Stimulated activated CD8-positive, alpha-beta memory T cell treated with anti-CD3 and anti-CD28 coated beads, Interleukin-4, amount 100 ng/mL, for 48 hours (primary cell): ENCODE measurements around the gene ILK.

Experiments used
- DNase-seq: peaks from one replicate; pipeline ENCODE4 v3.0.0-alpha.2; 2020

Gene ILK

GRCh38 chr11:6622261-6623171 lies 18.9 kb downstream of the ILK start:
- no peak for DNase-seq

- no peak for DNase-seq
These were observed 20.1 kb downstream of the ILK start for GRCh38 chr11:6623391-6624363.

GRCh38 chr11:6625156-6625831 lies 21.7 kb downstream of the ILK start:
- DNase-seq = no peak

GRCh38 chr11:6625832-6626420 lies 22.4 kb downstream of the ILK start:
- no peak for DNase-seq

- DNase-seq = no peak
These were observed 23.6 kb downstream of the ILK start for GRCh38 chr11:6626971-6627761.

GRCh38 chr11:6627762-6628241 lies 24.2 kb downstream of the ILK start:
- DNase-seq = no peak

- no peak for DNase-seq
These were observed 25.0 kb downstream of the ILK start for GRCh38 chr11:6628526-6628925.

GRCh38 chr11:6629573-6629891 lies 26.0 kb downstream of the ILK start:
- DNase-seq = no peak

- DNase-seq = no peak
These were observed 26.5 kb downstream of the ILK start for GRCh38 chr11:6629892-6630631.

GRCh38 chr11:6630632-6631291 lies 27.2 kb downstream of the ILK start:
- no peak for DNase-seq

GRCh38 chr11:6631361-6631890 lies 27.9 kb downstream of the ILK start:
- no peak for DNase-seq

- DNase-seq = no peak
These were observed 28.8 kb downstream of the ILK start for GRCh38 chr11:6632116-6633073.

- DNase-seq = no peak
These were observed 30.1 kb downstream of the ILK start for GRCh38 chr11:6633422-6634408.

- DNase-seq = no peak
These were observed 31.0 kb downstream of the ILK start for GRCh38 chr11:6634534-6634933.

GRCh38 chr11:6635082-6635932 lies 31.7 kb downstream of the ILK start:
- DNase-seq = no peak

GRCh38 chr11:6636480-6636879 lies 32.9 kb downstream of the ILK start:
- DNase-seq = no peak

- no peak for DNase-seq
These were observed 34.3 kb downstream of the ILK start for GRCh38 chr11:6637871-6638270.
